ENCODE data around the gene DCC.
A peak's percentile ranks its signal among the peaks of the same experiment; 100 is the strongest.

DCC gene

GRCh38 chr18:53266850-53267249, 926.9 kb downstream of the DCC start:
- no peak for DNase-seq

GRCh38 chr18:53268455-53268854, 928.5 kb downstream of the DCC start:
- no peak for DNase-seq

- DNase-seq: no peak
Measured at GRCh38 chr18:53281406-53281805, 941.4 kb downstream of the DCC start.

- DNase-seq: no peak
Measured at GRCh38 chr18:53283708-53284107, 943.7 kb downstream of the DCC start.

- DNase-seq: no peak
Measured at GRCh38 chr18:53305461-53305860, 965.5 kb downstream of the DCC start.

GRCh38 chr18:53319628-53320027, 979.6 kb downstream of the DCC start:
- DNase-seq: no peak

- DNase-seq: no peak
Measured at GRCh38 chr18:53322163-53322562, 982.2 kb downstream of the DCC start.

GRCh38 chr18:53324353-53324752, 984.4 kb downstream of the DCC start:
- DNase-seq: no peak

- DNase-seq: no peak
Measured at GRCh38 chr18:53360501-53361443, 1020.8 kb downstream of the DCC start.

- no peak for DNase-seq
Measured at GRCh38 chr18:53375621-53376020, 1035.6 kb downstream of the DCC start.

- DNase-seq: peak; percentile 66
Measured at GRCh38 chr18:53380063-53380639, 1040.2 kb downstream of the DCC start.

GRCh38 chr18:53382870-53383269, 1042.9 kb downstream of the DCC start:
- DNase-seq: no peak

- no peak for DNase-seq
Measured at GRCh38 chr18:53385889-53386288, 1045.9 kb downstream of the DCC start.

GRCh38 chr18:53387581-53387980, 1047.6 kb downstream of the DCC start:
- no peak for DNase-seq

GRCh38 chr18:53402670-53403069, 1062.7 kb downstream of the DCC start:
- DNase-seq: no peak

GRCh38 chr18:53408271-53408670, 1068.3 kb downstream of the DCC start:
- DNase-seq: no peak

GRCh38 chr18:53411511-53411910, 1071.5 kb downstream of the DCC start:
- DNase-seq: no peak

GRCh38 chr18:53417003-53417402, 1077.0 kb downstream of the DCC start:
- no peak for DNase-seq

GRCh38 chr18:53421869-53422268, 1081.9 kb downstream of the DCC start:
- no peak for DNase-seq

GRCh38 chr18:53422896-53423295, 1082.9 kb downstream of the DCC start:
- DNase-seq: no peak

GRCh38 chr18:53426666-53427184, 1086.7 kb downstream of the DCC start:
- peak; percentile 34 for DNase-seq

- no peak for DNase-seq
Measured at GRCh38 chr18:53441761-53442414, 1101.9 kb downstream of the DCC start.

GRCh38 chr18:53442415-53442783, 1102.4 kb downstream of the DCC start:
- DNase-seq: no peak

- no peak for DNase-seq
Measured at GRCh38 chr18:53443336-53443735, 1103.3 kb downstream of the DCC start.

Data from NCI-H1694 (cell line).